GM18511 (cell line): ENCODE data around the gene PRPF6.

ENCODE experiments used
- ATAC-seq: cut with Tn5 transposase; IDR thresholded peaks from one replicate; pipeline ENCODE4 v1.9.1; 2021; ENCODE audit warnings: mild to moderate bottlenecking, moderate library complexity; ENCODE audit not compliant: unreplicated experiment

PRPF6 gene

GRCh38 chr20:63980806-63981728 lies at the start of gene PRPF6:
Gene PRPF6, plus strand, starts transcription at chr20:63981132. Its CDS starts 114 bp downstream, at chr20:63981246.
- ATAC-seq, result peak; percentile 52

- no peak for ATAC-seq
Measured at GRCh38 chr20:63931735-63932134, 49.2 kb upstream of the PRPF6 start.

- ATAC-seq, result no peak
Measured at GRCh38 chr20:63932606-63933160, 48.2 kb upstream of the PRPF6 start.

GRCh38 chr20:63933646-63934045 lies 47.3 kb upstream of the PRPF6 start:
- no peak for ATAC-seq

GRCh38 chr20:63934271-63935068 lies 46.5 kb upstream of the PRPF6 start:
- ATAC-seq, result no peak

- ATAC-seq, result no peak
Measured at GRCh38 chr20:63935447-63935846, 45.5 kb upstream of the PRPF6 start.

GRCh38 chr20:63937596-63937995 lies 43.3 kb upstream of the PRPF6 start:
- ATAC-seq, result no peak

GRCh38 chr20:63939061-63939935 lies 41.6 kb upstream of the PRPF6 start:
- ATAC-seq, result no peak

- no peak for ATAC-seq
Measured at GRCh38 chr20:63940071-63940471, 40.9 kb upstream of the PRPF6 start.

GRCh38 chr20:63940472-63941266 lies 40.3 kb upstream of the PRPF6 start:
- ATAC-seq, result no peak

GRCh38 chr20:63941282-63942081 lies 39.5 kb upstream of the PRPF6 start:
- ATAC-seq, result no peak

- no peak for ATAC-seq
Measured at GRCh38 chr20:63942250-63942951, 38.5 kb upstream of the PRPF6 start.

GRCh38 chr20:63942969-63943807 lies 37.7 kb upstream of the PRPF6 start:
- no peak for ATAC-seq

GRCh38 chr20:63943808-63944077 lies 37.2 kb upstream of the PRPF6 start:
- ATAC-seq, result no peak

- ATAC-seq, result no peak
Measured at GRCh38 chr20:63944078-63944941, 36.6 kb upstream of the PRPF6 start.

GRCh38 chr20:63945031-63945658 lies 35.8 kb upstream of the PRPF6 start:
- ATAC-seq, result no peak
